ENCODE measurements around the gene CHI3L1.
"Not testable (repeated sequence)": the region's sequence is repeated elsewhere in the genome, so short reads cannot be mapped to it uniquely, and the experiment has no call there.

CHI3L1 gene

DNA sequence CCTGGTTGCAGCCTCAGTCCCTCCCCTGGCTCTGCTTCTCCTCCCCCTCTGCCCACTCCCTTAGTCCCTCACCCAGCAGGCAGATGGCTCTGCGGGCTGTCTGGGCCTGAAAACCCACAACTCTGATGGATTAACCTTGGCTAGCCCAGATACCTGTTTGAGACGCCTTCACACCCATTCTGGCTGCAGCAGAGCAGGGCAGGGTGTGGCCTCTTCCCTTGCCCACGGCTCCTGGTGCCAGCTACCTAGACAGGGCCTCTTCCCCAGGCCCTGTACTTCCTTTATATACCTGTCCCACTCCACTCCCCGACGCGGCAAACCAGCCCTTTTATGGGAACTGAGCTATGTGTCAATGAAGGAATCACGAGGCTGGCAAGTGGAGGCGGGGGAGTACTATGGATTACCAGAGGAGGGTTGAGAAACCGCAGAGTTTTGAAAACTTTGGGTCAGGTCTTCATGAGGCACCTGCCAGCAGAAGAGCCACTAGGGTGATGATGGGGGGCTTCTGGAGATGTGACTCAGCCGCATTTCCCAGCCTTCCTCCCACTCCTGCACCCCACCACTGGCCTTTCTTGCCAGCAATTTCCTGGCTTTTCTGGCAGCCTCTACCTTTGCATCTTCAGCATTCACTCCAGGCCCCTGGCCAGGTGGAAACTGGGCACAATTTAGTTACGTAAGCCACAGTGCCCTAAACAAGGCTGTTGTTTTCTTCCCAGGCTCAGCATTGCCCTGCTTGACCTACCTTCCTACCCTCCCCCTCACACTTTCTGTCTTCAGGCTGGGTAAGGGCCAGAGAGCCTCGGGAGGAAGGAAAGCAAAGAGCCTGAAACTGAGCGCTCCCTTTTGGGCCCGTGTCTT lies at the start of gene CHI3L1:
TSS of gene CHI3L1 (minus strand) at position 259 of the 858 bp plus-strand sequence. CDS start at position 178, 81 bp downstream.
- DNase-seq, result peak; percentile 36 to 43

DNA sequence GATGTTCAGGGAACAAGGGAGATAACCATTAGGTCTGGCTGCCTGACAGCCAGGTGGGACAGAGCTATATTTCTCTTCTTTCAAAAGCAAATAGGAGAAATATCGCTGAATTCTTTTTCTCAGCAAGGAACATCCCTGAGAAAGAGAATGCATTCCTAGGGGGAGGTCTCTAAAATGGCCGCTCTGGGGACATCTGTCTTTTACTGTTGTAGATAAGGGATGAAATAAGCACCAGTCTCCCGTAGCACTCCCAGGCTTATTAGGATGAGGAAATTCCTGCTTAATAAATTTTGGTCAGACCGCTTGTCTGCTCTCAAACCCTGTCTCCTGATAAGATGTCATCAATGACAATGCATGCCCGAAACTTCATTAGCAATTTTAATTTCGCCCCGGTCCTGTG lies 48.4 kb upstream of the CHI3L1 start:
- not testable (repeated sequence) for DNase-seq

DNA sequence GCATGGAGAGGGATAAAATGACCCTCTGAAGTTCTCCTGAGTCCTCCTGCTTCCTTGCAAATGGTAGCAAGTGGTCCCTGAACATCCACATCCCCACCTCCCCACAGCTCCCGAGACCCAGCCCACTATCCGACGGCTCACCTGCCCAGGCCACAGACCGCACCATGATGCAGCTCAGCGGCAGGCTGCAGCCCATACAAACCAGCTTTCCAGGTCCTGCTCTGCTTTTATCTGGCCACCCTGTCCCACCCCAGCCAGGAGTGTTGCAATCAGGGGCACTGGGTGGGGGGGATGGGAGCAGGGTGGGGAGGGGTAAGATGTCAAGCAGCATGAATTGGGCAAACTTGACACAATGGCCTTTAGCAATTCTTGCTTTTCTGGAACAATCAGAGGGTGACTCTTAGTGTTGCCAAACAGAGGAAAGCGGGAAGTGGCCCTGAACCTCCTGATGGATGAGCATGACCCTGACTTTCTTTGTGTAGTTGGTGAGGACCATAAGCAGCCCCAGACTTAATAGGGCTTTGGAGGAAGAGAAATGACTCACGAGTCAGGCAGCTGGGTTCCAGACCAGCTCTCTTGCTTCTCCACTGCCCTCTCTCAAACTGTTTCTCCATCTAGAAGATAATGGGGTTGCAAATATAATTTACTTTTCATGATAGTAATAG lies 43.1 kb upstream of the CHI3L1 start, which contains the start of gene CHIT1:
TSS of gene CHIT1 (minus strand) at position 203 of the 665 bp plus-strand sequence. CDS start at position 166, 37 bp downstream.
- no peak for DNase-seq

DNA sequence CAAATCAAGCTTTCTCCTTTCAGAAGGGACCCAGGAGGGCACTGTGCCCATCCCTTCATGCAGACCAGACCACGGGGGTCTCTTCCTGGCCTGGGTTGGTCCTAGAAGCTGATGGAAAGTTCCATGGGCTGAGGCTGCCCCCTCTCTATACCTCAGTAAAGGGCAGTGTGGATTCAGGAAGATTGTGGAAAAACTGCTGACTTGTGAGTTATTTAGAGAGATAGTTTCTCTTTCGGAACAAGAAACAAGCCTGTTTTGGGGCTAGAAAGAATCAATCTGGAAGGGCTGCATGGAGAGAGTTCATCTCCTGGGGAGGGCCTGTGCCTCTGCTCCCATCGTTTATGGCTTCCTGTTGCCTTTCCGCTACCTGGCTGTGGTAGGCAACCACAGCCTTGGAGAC lies 42.2 kb upstream of the CHI3L1 start:
- no peak for DNase-seq

DNA sequence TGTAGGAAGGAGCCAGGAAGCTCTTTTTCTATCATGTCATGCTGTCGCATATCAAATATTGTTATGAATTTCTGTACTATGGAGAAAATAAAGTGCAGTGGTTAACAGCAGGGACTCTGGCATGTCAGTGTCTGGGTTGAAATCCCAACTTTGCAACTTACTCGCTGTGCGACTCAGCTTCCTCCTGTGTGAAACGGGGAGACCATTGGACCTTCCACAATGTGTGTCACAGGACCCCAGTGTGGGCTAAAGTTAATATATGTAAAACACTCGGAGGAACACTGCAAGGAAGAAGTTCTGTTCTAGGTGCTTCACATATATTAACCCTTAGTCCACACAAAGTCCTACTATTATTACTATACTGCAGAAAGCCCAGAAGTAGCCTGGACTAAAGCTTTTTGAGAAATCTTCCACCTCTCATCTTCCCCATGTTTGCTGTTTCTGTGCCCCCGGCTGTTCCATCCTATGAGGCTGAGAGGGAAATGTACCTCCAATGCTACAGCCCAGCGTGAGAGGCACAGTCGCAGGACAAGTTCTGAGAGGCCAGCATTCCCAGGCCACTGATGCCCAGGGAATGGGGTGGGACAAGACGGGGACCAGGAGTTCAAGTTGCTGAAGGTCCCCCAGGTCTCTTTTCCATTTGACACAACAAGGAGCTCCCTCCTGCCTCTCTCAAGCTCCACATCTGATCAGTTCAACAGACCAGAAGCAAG lies 41.0 kb upstream of the CHI3L1 start:
- DNase-seq, result no peak

DNA sequence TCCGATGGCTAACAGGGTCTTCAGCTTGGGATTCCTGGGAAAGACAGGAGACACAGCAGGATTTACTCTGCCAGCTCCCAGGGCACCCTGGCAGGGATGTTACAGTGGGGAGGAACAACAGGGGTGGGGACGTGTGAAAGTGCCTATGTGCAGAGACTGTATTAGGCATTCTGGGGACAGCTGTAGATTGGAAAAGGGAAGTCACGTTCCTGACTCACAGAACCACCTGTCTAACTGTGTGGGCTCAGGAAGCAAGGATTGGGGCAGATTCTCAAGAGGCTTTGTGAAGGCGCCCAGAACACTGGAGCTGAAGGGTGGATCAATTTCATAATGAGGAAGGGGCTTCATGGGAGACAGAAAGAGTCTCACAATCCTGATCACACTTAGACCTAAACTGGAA lies 38.6 kb upstream of the CHI3L1 start:
- DNase-seq, result no peak

DNA sequence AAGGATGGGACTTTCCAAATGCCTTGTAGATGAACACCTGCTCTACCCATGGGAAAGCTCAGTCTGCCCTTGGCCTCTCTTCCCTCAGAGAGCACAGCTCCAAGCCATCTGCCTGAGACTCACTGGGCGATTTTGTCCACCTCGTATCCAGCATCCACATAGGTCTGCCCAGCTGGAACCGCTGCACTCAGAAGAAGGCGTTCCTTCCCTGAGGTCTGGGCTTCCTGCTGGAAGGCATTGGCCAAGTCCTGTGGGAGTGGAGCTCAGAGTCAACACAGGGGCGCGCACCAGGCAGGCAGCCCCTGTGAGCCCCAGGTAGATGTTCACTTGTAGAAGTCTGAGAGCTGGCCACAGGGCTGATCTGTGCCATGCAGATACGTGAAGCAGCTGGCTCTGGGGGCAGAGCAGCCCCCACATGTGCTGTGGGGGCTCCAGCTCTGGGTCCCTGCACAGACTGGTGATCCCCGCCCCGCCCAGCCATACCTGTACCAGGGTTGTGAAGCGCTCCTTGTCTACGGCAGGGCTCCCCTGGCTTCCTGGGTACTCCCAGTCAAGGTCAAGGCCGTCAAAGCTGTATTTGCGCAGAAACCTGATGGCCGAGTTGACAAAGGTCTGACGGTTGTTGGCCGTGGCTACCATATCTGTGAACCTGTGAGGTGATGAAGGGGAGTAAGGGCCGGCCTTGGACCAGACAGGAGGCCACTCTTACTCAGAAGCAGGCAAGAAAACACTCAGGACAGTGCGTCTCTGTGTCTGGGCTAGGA lies 36.7 kb upstream of the CHI3L1 start:
- DNase-seq, result no peak

DNA sequence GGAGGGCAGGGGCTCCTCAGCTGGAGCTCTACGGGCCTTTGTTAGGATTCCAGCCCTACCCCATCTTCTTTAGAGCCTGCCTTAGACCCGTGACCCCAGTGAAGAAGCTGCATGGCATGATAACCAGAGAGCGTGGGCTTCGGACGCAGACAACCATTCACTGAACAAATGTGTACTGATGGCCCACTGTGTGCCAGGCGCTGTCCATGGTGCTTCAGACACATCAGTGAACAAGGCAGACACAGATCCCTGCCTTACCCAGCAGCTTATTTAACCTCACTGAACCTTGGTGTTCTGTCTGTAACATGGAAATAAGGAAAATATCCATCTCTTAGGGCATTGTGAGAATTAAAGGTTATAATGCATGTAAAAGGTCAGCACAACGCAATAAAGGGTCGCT lies 33.4 kb upstream of the CHI3L1 start:
- DNase-seq, result no peak

DNA sequence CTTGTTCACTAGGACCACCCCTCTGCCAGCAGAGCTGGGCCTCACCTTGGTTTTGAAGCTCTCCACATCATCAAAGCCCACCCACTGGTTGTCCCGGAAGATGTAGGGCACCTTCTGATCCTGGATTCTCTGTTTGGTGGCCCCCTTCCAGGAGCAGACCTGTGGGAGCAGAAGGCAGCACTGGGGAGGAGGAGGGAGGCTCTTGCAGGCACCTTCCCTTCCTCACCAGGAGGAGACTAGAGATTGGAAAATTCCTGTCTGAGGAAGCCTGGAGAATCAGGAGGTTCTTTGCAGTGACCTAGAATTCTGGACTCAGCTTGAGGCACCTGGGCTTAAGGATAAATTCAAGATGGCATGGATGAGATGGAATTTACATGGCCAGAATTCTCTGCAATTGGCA lies 32.7 kb upstream of the CHI3L1 start:
- DNase-seq, result no peak

DNA sequence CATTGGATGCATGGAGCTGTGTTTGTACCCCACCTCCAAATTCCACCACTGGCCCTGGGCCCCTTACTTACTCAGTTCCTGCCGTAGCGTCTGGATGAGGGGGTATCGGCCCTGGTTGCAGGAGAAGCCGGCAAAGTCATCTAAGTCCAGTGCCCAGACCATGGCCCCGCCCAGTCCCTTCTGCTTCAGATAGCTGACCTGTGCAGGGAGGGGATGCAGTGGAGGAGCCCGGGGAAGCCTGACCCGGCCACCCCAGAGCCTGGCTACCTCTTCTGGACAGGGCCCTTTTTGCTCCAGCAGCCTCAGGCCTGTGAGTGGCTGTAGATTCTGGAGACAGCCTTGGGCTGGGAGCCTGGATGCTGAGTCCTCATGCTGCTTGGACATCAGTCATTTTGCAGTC lies 31.2 kb upstream of the CHI3L1 start:
- DNase-seq, result no peak

DNA sequence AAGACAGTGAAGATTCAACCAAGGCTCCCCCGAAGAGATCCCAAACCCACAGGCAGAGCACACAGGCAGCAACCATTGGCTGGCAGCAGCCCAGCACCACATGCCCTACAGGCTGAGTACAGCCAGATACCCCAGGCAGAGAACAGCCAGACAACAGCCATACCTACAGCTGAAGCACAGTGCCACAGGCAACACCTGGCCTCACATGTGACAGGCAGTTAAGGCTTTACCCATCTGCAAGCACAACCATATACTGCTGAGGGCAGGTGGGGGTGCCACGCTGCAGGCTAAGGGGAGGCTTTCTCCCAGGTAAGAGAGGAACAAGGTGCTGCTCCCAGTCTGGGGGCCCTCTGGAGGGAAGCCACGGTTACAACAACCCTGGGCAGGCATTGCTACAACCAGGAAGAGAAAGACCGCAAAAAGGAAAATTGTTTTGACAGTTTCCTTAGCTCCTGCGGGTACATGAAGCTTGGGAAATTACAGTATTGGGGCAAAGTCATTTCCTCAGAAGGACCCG lies 30.7 kb upstream of the CHI3L1 start:
- DNase-seq, result no peak

DNA sequence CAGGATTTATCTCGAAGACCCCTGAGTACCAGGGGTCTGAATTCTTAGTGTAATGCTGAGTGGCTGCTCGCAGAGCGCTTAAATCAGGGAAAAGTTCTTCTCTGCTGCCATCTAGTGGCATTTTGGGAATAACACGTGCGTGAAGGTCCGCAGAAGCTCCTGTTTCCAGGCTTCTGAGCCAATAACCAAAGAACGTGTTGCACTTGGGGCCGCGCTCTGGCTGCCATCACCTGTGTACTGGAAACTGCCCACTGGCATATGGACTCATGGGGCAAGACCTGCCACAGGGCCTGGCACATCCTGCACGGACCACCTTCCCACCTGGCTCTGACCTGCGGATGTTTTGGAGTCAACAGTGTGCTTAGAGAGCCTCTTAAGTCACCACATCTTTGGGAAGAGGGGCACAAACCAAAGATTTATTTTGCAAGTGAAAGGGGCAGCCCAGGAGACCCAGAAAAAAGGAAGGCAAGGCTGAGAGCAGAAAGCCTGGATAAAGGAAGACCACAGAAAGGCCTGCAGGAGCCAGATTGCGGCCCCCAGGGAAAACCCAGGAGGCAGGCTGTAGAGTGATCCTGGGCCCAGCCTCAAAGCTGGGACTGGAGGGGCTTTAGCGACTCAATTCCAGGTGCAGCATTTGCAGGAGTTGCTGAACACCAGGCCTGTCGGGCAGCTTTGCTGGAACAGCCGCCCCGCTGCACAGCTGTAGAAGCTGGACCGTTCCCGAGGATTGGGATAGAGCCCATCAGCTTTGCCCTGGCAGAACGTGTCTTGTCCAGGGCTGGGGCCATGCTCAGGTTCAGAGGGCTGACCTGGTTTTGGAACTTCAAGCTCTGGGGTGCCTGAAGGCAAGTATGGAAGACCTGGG lies 30.0 kb upstream of the CHI3L1 start:
- DNase-seq, result peak; percentile 42 to 69

DNA sequence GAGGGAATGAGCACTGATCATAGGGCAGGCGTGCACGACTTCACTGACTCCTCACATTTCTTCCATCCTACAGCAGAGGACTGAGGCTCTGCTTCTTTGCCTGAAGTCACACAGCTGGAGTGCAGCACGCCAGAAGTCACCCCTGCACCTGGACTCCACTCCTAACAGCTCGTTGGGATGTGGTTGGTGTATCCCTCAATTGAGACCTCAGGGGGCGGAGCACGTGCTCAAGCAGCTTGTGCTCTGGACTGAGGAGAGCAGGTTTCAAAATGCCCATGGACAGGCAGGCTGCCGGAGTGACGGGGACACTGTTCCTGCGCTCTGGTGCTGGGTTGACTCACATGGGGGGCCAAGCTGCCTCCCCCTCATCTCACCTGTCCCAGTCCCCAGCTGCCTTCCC lies 29.1 kb upstream of the CHI3L1 start:
- DNase-seq, result no peak

DNA sequence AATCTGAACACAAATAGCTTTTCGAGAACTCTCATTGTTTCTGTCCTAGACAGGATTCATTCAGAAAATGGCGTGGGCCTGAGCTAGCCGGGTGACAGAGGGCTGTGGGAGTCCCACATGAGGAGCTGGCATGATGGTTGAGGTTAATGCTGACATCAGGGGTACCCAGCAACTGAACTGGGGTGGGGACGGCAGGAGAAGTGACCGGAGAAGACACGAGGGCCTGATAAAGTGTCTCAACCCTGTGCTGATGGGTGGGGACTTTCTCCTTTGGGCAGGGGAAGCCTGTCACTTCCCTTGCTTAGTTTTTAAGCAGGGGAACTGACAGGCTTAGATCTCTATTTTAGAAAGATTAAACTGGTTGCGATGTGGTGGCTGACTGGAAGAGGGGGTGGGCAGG lies 28.4 kb upstream of the CHI3L1 start:
- DNase-seq, result no peak

DNA sequence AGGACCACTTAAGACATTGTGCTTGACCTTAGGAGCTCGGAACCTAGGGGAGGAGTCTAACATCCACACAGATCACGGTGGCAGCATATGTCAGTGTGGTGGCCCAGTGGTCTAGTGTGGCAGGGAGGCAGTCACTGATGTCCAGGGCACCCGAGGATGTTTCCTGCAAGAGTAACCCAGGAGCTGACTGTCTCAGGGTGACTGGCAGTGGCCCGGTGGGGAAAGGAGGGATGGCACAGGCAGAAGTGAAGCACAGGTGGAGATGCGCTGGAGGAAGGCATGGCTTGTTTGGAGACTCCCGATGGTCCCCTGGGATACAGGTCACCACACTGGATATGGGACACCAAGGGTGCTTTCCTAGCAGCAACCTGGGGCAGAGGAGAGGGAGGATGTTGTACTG lies 26.6 kb upstream of the CHI3L1 start:
- DNase-seq, result no peak

DNA sequence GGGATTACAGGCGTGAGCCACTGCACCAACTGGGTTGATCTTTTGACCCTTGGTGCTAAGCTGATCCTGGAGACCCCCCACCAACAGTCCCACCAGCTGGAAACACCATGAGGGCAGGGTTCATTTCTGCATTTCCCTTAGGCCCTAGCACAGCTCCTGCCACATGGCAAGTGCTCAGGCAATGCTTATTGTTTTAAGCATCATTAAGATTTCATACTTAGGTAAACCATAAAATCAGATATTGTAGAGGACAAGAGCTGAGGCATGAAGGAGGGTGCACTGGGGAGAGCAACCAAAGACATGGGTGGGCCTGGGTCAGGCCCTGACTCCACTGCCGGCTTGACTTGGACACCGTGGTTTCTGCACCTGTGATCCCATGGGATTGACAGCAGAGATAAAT lies 25.3 kb upstream of the CHI3L1 start:
- DNase-seq, result no peak

DNA sequence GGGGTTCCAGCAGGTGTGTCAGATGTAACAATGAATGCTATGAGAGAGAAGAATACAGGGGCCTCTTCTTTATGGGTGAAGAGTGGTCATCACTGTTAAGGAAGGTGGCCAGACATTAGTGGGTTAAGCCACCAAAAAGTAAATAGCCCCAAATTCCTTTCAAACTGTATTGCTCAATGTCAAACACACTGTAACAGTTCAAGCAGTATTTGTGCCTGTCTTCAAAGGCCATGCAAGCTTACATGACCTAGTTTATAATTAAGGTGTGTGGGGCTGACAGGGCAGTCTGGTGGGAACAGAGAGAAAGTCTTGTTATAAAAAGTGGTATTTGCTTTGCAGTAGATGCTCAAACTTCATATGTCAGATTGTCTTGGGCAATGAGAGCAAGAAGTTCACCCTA lies 24.5 kb upstream of the CHI3L1 start:
- DNase-seq, result no peak

DNA sequence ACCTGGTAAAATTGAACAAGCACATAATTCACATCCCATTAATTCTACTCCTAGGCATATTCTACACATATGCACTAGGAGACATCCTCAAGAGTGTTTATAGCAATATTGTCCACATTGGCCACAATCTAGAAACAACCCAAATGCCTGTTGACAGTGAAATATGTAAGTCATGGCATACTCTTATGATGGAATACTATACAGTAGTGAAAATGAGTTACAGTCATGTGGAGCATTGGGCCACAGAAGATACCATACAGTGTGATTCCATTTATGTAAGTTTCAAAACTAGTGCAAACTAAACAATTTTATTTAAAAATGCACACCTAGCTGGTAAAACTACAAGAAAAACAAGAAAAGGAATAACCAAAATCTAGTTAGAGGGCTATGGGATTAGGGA lies 23.8 kb upstream of the CHI3L1 start:
- no peak for DNase-seq

DNA sequence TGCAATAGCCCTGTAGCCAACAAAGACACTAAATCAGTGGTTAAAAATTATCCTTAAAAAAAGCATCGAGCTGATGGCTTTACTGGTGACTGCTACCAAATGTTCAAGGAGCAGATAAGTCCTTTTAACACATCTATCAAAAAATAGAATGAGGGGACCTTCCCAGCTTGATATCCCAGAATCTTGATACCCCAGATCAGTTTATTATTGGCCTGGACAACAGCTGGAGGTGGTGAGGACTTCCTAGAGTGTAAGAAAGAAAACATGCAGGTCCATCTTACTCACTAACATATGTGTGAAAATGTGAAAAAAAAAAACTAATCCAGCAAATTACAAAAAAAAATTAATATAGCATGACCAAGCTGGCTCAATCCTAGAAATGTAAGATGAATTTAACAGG lies 21.7 kb upstream of the CHI3L1 start:
- no peak for DNase-seq

DNA sequence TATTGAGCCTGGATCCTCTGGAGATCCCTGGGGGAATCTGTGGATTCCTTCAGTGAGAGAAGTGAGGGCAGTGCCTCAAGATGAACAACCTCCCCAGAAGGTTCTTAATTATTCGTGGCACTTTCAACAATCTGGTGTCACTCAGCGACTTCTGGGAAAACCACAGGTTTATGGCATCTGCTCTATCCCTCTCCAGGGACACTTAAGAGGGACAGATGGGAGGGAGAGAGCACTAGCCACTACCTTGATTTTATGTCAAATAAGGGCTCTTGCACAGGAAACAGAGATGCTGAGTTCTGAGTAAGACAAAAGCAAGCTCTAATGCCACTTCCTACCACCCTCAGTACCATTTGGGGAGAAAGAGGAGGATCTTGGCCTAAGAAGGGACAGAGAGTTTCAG lies 21.2 kb upstream of the CHI3L1 start:
- DNase-seq, result no peak

DNA sequence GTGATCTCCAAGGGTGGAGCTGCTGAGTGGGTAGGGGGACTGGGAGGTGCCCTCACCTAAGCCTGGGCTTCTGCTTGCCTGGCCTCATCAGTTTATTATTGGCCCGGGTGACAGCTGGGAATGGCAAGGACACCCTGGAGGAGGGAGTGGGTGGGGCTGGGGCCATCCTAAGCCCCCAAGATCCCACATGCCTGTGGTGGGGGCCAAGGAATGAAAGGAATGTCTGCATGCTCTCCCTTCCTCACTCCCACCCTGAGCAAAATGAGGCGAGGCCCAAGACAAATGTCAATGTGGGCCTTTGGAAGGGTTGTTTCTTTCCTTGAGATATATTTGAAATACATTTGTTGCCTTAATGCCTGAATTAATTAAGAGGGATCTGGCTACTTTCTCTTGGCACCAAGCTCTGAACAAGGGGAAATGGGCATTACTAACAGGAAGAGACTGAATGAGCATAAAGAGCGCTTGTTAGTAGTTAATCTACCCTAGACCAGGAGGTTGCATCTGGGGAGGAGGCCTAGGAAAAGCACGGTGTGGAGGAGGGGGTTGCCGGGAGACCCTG lies 19.7 kb upstream of the CHI3L1 start:
- no peak for DNase-seq
